Stimulated activated naive CD4-positive, alpha-beta T cell treated with Interleukin-2 at 50 U/mL for 16 hours (primary cell): ENCODE results near the gene PNCK.
"Not testable (repeated sequence)": the region's sequence is repeated elsewhere in the genome, so short reads cannot be mapped to it uniquely, and the experiment has no call there.

ENCODE experiments used
- DNase-seq: peaks from one replicate; lab custom pipeline; 2025; lab: John Stamatoyannopoulos, UW

Gene PNCK

GRCh38 chrX:153673428-153674218 is at the start of gene PNCK:
PNCK (minus strand) TSS chrX:153673813; CDS start chrX:153673076, 737 bp downstream.
- DNase-seq, result no peak

DNA sequence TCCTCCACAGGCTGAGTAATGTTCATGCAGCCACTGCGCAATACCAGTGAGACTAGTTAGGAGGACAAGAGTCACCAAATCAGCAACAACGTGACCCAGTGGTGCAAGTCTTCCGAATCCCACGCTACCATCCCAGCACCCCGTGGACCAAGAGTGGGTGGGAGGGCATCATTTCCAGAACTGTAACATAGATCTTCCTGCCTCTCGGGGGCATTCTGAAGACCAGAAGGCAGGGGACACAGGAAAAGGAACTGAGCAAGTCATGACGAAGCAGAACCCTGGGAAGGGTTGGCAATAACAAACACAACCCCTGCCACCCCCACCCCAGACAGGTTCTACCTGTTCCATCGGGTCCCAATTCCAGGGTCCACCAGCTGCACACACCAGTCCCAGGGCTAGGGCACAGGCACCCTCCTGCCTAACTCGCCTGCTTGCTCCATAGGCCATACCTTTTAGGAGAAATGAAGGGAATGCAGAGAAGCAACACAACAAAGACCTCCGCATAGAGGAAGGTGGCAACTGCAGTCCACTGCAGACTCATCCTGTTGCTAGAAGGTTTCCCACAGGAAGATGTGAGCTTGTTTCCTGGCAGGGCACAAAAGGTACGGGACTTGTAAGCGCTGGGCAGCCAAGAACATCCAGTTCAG is 49.2 kb upstream of the PNCK start:
- no peak for DNase-seq

GRCh38 chrX:153719701-153720100 is 46.1 kb upstream of the PNCK start:
- no peak for DNase-seq

DNA sequence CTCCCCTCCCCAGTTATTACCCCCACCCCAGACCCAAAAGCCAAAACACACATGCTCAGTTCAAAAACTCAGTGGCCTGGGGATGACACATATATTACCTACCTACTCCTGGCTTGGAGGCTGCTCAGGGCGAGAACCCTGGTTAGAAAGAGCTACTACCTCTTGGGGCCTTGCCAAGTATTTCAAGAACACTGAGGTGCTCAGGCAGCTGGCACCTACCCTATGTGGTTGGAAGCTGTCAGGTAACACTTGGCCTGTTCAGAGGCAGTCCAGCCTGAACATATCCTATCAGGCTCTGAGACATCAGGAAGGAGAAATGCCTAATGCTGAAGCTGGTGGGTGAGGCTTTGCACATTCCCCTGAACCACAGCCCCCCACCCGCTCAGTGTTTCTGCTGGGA is 45.6 kb upstream of the PNCK start:
- DNase-seq, result no peak

DNA sequence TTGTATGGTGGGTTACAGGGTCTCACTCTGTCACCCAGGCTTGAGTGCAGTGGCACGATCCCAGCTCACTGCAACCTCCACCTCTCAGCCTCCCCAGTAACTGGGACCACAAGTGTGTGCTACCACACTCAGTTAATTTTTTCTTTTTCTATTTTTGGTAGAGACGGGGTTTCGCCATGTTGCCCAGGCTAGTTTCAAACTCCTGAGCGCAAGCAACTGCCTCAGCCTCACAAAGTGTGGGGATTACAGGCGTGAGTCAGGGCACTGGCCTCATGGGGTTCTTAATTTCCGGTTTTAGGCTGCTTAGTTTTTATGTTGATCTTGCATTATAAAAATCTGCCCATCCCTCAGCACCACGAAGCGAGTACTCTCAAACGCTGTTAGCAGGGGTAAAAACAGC is 43.8 kb upstream of the PNCK start:
- DNase-seq, result no peak

- no peak for DNase-seq
Measured at GRCh38 chrX:153714256-153714655, 40.6 kb upstream of the PNCK start.

- no peak for DNase-seq
Measured at GRCh38 chrX:153709726-153710674, 36.4 kb upstream of the PNCK start.

- peak; percentile 24 for DNase-seq
Measured at GRCh38 chrX:153708415-153708814, 34.8 kb upstream of the PNCK start.

DNA sequence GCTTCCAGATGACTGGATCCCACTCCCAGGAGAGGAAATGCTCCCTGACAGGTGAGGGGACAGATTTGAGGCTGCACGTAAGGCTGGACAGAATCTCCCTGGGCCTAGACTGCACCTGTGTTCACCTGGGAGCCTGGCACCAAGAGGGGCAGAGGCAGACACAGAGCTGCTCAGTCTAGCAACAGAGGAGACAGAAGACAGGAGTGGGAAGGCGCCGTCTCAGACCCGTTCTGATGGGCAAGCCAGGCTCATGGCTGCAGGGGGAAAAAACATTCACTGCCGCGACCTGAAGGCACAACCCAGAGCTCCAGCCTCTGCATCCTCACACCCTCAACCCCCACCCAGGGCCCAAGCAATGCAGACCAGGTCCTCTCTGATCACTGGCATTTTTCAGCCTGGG is 33.8 kb upstream of the PNCK start:
- DNase-seq, result no peak

- no peak for DNase-seq
Measured at GRCh38 chrX:153706799-153707198, 33.2 kb upstream of the PNCK start.

GRCh38 chrX:153705403-153706060 is 31.9 kb upstream of the PNCK start:
- not testable (repeated sequence) for DNase-seq

- not testable (repeated sequence) for DNase-seq
Measured at GRCh38 chrX:153704631-153705402, 31.2 kb upstream of the PNCK start.

GRCh38 chrX:153704021-153704526 is 30.5 kb upstream of the PNCK start:
- DNase-seq, result no peak

- DNase-seq, result no peak
Measured at GRCh38 chrX:153703036-153703370, 29.4 kb upstream of the PNCK start.

DNA sequence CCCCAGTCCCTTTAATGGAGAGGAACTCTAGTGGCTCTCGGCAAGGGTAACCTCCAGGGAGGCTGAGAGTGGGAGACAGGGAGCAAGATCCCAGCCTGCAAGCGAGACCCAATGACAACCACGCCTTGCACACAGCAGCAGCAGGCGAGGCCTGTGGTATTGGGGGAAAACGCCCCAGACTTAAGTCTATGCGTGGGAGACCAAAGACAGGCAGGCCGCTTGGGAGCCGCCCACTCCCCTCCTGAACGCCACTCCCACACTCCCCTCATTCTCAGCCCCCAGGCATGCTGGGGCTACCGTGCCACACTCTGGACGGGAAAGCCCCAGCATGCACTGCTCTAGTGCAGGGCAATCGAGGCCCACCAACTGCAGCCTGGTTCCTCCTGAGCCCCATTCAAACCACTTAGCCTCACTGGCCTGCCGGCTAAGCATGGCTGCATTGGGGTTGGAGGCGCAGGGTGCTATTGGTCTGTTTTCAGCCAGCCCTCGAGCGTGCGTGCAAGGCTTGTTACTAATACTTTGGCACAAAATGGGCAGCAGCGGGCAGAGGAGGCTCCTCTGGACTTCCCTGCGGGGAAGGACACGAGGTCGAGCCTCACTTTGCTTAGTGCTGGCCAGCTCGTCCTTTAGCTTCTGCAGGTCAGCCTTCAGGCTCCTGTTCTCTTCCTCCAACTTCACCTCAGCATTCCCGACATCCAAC is 28.9 kb upstream of the PNCK start:
- no peak for DNase-seq

DNA sequence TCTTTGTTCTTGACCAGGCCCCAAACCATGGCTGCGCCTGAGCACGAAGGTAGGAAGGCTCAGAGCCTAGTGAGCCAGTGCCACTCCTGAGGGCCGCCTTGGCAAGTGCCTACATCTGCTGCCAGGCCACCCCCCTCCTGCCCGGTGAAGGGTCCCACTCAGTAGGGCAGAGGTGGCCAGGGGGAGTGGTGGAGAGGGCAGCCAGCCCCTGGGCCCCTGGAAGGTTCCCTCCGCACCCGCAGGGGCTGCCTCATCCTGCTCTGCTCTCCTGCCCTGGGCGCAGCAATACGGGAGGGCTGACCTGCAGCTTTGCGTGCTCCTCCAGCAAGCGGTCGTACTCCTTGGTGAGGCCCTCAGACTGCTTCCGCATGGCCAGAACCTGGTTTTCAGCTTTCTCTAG is 28.1 kb upstream of the PNCK start:
- no peak for DNase-seq

- DNase-seq, result no peak
Measured at GRCh38 chrX:153700967-153701366, 27.4 kb upstream of the PNCK start.

GRCh38 chrX:153700376-153700945 is 26.8 kb upstream of the PNCK start:
- no peak for DNase-seq

GRCh38 chrX:153699784-153700371 is 26.3 kb upstream of the PNCK start:
- DNase-seq, result not testable (repeated sequence)
